AG08396 (cell line): Measurements from ENCODE around the gene ADARB2.
"Not testable (repeated sequence)": the region's sequence is repeated elsewhere in the genome, so short reads cannot be mapped to it uniquely, and the experiment has no call there.

ENCODE experiments used
- DNase-seq: peaks from one replicate; pipeline ENCODE4 v3.0.0; 2012; ENCODE audit warnings: low spot score, mixed read lengths

The ADARB2 gene

GRCh38 chr10:1465418-1465911 lies 271.9 kb downstream of the ADARB2 start:
- DNase-seq: no peak

- DNase-seq: no peak
Observed at GRCh38 chr10:1464881-1465417, 272.4 kb downstream of the ADARB2 start.

GRCh38 chr10:1463971-1464370 lies 273.4 kb downstream of the ADARB2 start:
- not testable (repeated sequence) for DNase-seq

- no peak for DNase-seq
Observed at GRCh38 chr10:1462994-1463633, 274.2 kb downstream of the ADARB2 start.

- no peak for DNase-seq
Observed at GRCh38 chr10:1462521-1462920, 274.8 kb downstream of the ADARB2 start.

GRCh38 chr10:1462032-1462431 lies 275.3 kb downstream of the ADARB2 start:
- no peak for DNase-seq

- no peak for DNase-seq
Observed at GRCh38 chr10:1461016-1461415, 276.3 kb downstream of the ADARB2 start.

GRCh38 chr10:1459664-1460063 lies 277.7 kb downstream of the ADARB2 start:
- not testable (repeated sequence) for DNase-seq

GRCh38 chr10:1454951-1455350 lies 282.4 kb downstream of the ADARB2 start:
- no peak for DNase-seq

GRCh38 chr10:1454428-1454827 lies 282.9 kb downstream of the ADARB2 start:
- no peak for DNase-seq

- DNase-seq: no peak
Observed at GRCh38 chr10:1452777-1453176, 284.5 kb downstream of the ADARB2 start.

GRCh38 chr10:1451941-1452340 lies 285.4 kb downstream of the ADARB2 start:
- no peak for DNase-seq

GRCh38 chr10:1451362-1451888 lies 285.9 kb downstream of the ADARB2 start:
- no peak for DNase-seq

- DNase-seq: no peak
Observed at GRCh38 chr10:1449572-1450205, 287.6 kb downstream of the ADARB2 start.

GRCh38 chr10:1449021-1449420 lies 288.3 kb downstream of the ADARB2 start:
- no peak for DNase-seq

- DNase-seq: no peak
Observed at GRCh38 chr10:1448252-1448930, 288.9 kb downstream of the ADARB2 start.

- DNase-seq: no peak
Observed at GRCh38 chr10:1444826-1445225, 292.5 kb downstream of the ADARB2 start.

GRCh38 chr10:1440897-1441296 lies 296.4 kb downstream of the ADARB2 start:
- DNase-seq: no peak

GRCh38 chr10:1434912-1435692 lies 302.2 kb downstream of the ADARB2 start:
- DNase-seq: no peak

- DNase-seq: no peak
Observed at GRCh38 chr10:1434202-1434601, 303.1 kb downstream of the ADARB2 start.

GRCh38 chr10:1432161-1432560 lies 305.2 kb downstream of the ADARB2 start:
- DNase-seq: no peak

GRCh38 chr10:1431229-1431628 lies 306.1 kb downstream of the ADARB2 start:
- DNase-seq: no peak
